OCI-LY1 (cell line): Measurements from ENCODE around the gene RPL28.

ENCODE experiments used
- H2AFZ ChIP-seq: fragments of 200-600 bp; sonication (generic), shearing (Covaris generic); 2 replicates; pipeline ENCODE4 v1.6.0; 2014; ENCODE audit warnings: antibody characterized with exemption, mild to moderate bottlenecking, low read length
- H3F3A ChIP-seq: fragments of 200-600 bp; sonication (generic), shearing (Covaris generic); 2 replicates; pipeline ENCODE4 v1.6.0; 2014; ENCODE audit warnings: mild to moderate bottlenecking, antibody characterized with exemption, low read length, moderate library complexity; ENCODE audit not compliant: insufficient read depth
- H3K27ac ChIP-seq: fragments of 200-600 bp; sonication (generic); 2 replicates; pipeline ENCODE4 v1.5.1; 2014; ENCODE audit warnings: low read length, mixed run types, mild to moderate bottlenecking, low read depth; ENCODE audit not compliant: poor library complexity, severe bottlenecking
- H3K27me3 ChIP-seq: fragments of 200-600 bp; sonication (generic); 2 replicates; pipeline ENCODE4 v1.6.0; 2014; ENCODE audit warnings: antibody characterized with exemption, mild to moderate bottlenecking, low read length, moderate library complexity; ENCODE audit not compliant: insufficient read depth
- H3K36me3 ChIP-seq: fragments of 200-600 bp; sonication (generic); 2 replicates; pipeline ENCODE4 v1.6.1; 2014; ENCODE audit warnings: mild to moderate bottlenecking, antibody characterized with exemption, low read length, moderate library complexity, mixed read lengths; ENCODE audit not compliant: insufficient read depth
- H3K4me1 ChIP-seq: fragments of 200-600 bp; sonication (generic); 2 replicates; pipeline ENCODE4 v1.5.1; 2014; ENCODE audit warnings: mild to moderate bottlenecking, low read length, moderate library complexity; ENCODE audit not compliant: insufficient read depth, severe bottlenecking
- H3K4me2 ChIP-seq: fragments of 200-600 bp; sonication (generic), shearing (Covaris generic); 2 replicates; pipeline ENCODE4 v1.6.1; 2014; ENCODE audit warnings: low read length
- H3K4me3 ChIP-seq: fragments of 200-600 bp; sonication (generic); 2 replicates; pipeline ENCODE4 v1.5.1; 2014; ENCODE audit warnings: low read length, low read depth, mild to moderate bottlenecking, mixed read lengths; ENCODE audit not compliant: poor library complexity, severe bottlenecking
- H3K79me2 ChIP-seq: fragments of 200-600 bp; shearing (Covaris generic); 2 replicates; pipeline ENCODE4 v1.6.1; 2016; ENCODE audit warnings: mixed run types, low read length, mixed read lengths; ENCODE audit not compliant: insufficient read depth
- H3K9ac ChIP-seq: fragments of 200-600 bp; sonication (generic), shearing (Covaris generic); 2 replicates; pipeline ENCODE4 v1.6.1; 2014; ENCODE audit warnings: mild to moderate bottlenecking, low read length, mixed read lengths
- H3K9me2 ChIP-seq: fragments of 200-600 bp; sonication (generic), shearing (Covaris generic); 2 replicates; pipeline ENCODE4 v1.6.1; 2014; ENCODE audit warnings: low read depth, mild to moderate bottlenecking, low read length, mixed read lengths
- H3K9me3 ChIP-seq: fragments of 200-600 bp; shearing (Covaris generic); 2 replicates; pipeline ENCODE4 v1.6.1; 2014; ENCODE audit warnings: low read length, mixed read lengths
- H4K20me1 ChIP-seq: fragments of 200-600 bp; sonication (generic), shearing (Covaris generic); 2 replicates; pipeline ENCODE4 v1.6.0; 2016; ENCODE audit warnings: mild to moderate bottlenecking, low read length; ENCODE audit not compliant: insufficient read depth
- CTCF ChIP-seq: fragments of 200-600 bp; sonication (generic), shearing (Covaris generic); IDR thresholded peaks from 2 replicates; pipeline ENCODE4 v1.5.1; 2017; ENCODE audit warnings: mild to moderate bottlenecking, antibody characterized with exemption, low read length, moderate library complexity, mixed read lengths
- EZH2 ChIP-seq: fragments of 200-600 bp; sonication (generic), shearing (Covaris generic); IDR thresholded peaks from 2 replicates; pipeline ENCODE4 v1.8.0; 2017; ENCODE audit warnings: borderline replicate concordance, mixed run types, mild to moderate bottlenecking, antibody characterized with exemption, low read length, moderate library complexity, mixed read lengths

The RPL28 gene

GRCh38 chr19:55341595-55342531, 43.9 kb upstream of the RPL28 start:
- peak overlapping the region; percentile 73 for H3K4me3 ChIP-seq
- H2AFZ ChIP-seq: no peak overlapping the region
- H3K27ac ChIP-seq: no peak overlapping the region
- TF ChIP-seq CTCF (no peak), EZH2 (no peak)
- peak overlapping the region; percentile 85; the same call in 1 of the 2 replicates for H3K9ac ChIP-seq
- no peaks in the 10 kb centered on the region for H4K20me1 ChIP-seq
- H3K4me2 ChIP-seq: peak overlapping the region; percentile 89
- H3F3A ChIP-seq: no peaks in the 10 kb centered on the region
- no peaks in the 10 kb centered on the region for H3K9me3 ChIP-seq
- peaks cover 25% of the 10 kb centered on the region for H3K4me1 ChIP-seq
- no peaks in the 10 kb centered on the region for H3K79me2 ChIP-seq
- no peaks in the 10 kb centered on the region for H3K9me2 ChIP-seq
- H3K27me3 ChIP-seq: no peaks in the 10 kb centered on the region
- peaks cover 15% of the 10 kb centered on the region for H3K36me3 ChIP-seq

GRCh38 chr19:55344444-55344843, 41.3 kb upstream of the RPL28 start:
- peaks cover 16% of the 10 kb centered on the region for H3K4me1 ChIP-seq
- no peak overlapping the region for H3K4me2 ChIP-seq
- TF ChIP-seq CTCF (no peak), EZH2 (no peak)
- H3K79me2 ChIP-seq: no peaks in the 10 kb centered on the region
- H3K9ac ChIP-seq: no peak overlapping the region
- H3K36me3 ChIP-seq: peaks cover 21% of the 10 kb centered on the region
- no peaks in the 10 kb centered on the region for H3F3A ChIP-seq
- H3K4me3 ChIP-seq: no peak overlapping the region
- H4K20me1 ChIP-seq: no peaks in the 10 kb centered on the region
- H2AFZ ChIP-seq: no peak overlapping the region
- H3K9me3 ChIP-seq: no peaks in the 10 kb centered on the region
- no peaks in the 10 kb centered on the region for H3K9me2 ChIP-seq
- no peak overlapping the region for H3K27ac ChIP-seq
- no peaks in the 10 kb centered on the region for H3K27me3 ChIP-seq

- peaks cover 15% of the 10 kb centered on the region for H3K4me1 ChIP-seq
- H3K27me3 ChIP-seq: no peaks in the 10 kb centered on the region
- H3K4me3 ChIP-seq: no peak overlapping the region
- H2AFZ ChIP-seq: no peak overlapping the region
- H3K9me2 ChIP-seq: no peaks in the 10 kb centered on the region
- peaks cover 21% of the 10 kb centered on the region for H3K36me3 ChIP-seq
- no peaks in the 10 kb centered on the region for H3F3A ChIP-seq
- H4K20me1 ChIP-seq: no peaks in the 10 kb centered on the region
- H3K27ac ChIP-seq: no peak overlapping the region
- H3K79me2 ChIP-seq: no peaks in the 10 kb centered on the region
- no peak overlapping the region for H3K4me2 ChIP-seq
- TF ChIP-seq CTCF: no peak
- TF ChIP-seq EZH2: no peak
- no peaks in the 10 kb centered on the region for H3K9me3 ChIP-seq
- no peak overlapping the region for H3K9ac ChIP-seq
Observed at GRCh38 chr19:55345101-55345817, 40.5 kb upstream of the RPL28 start.
